Nephron (organoid): ENCODE results near the gene ZWILCH.

Experiments
- H3K27ac Mint-ChIP-seq, 3 experiments: 2 replicates each; pipeline ENCODE4 v1.8.0; 2020; ENCODE audit warnings: mixed read lengths in 3 of 3, mild to moderate bottlenecking in 2 of 3, moderate library complexity in 1 of 3
- H3K27me3 Mint-ChIP-seq: 2 replicates; pipeline ENCODE4 v1.8.0; 2021; ENCODE audit warnings: low read depth, mild to moderate bottlenecking, moderate library complexity, mixed read lengths
- H3K36me3 Mint-ChIP-seq: 2 replicates; pipeline ENCODE4 v1.8.0; 2020; ENCODE audit warnings: low read depth, mixed read lengths
- H3K4me1 Mint-ChIP-seq: 2 replicates; pipeline ENCODE4 v1.8.0; 2020; ENCODE audit warnings: mixed read lengths
- H3K4me3 Mint-ChIP-seq, 3 experiments: 2 replicates each; pipeline ENCODE4 v1.8.0; 2020; ENCODE audit warnings: mild to moderate bottlenecking in 3 of 3, mixed read lengths in 3 of 3, moderate library complexity in 2 of 3
- H3K9me3 Mint-ChIP-seq: 2 replicates; pipeline ENCODE4 v1.8.0; 2020; ENCODE audit warnings: mixed read lengths
- CTCF ChIP-seq, 3 experiments: fragments of 200-600 bp; sonication (generic); IDR thresholded peaks; one replicate each; pipeline ENCODE4 v1.5.0; 2021; ENCODE audit warnings: antibody characterized with exemption in 3 of 3; ENCODE audit not compliant: unreplicated experiment in 3 of 3

Gene ZWILCH

GRCh38 chr15:66480267-66480666, 24.9 kb upstream of the ZWILCH start:
- Mint-ChIP-seq H3K36me3 (peaks cover 16% of the 10 kb centered on the region), H3K4me3 (no peak overlapping the region), H3K27me3 (no peaks in the 10 kb centered on the region), H3K27ac (no peak overlapping the region), H3K9me3 (no peaks in the 10 kb centered on the region), H3K4me1 (peaks cover 5% of the 10 kb centered on the region)
- no peak for TF ChIP-seq CTCF (IDR thresholded peaks at IDR 0.05; ENCODE audit: unreplicated experiment in 3 of 3)

- no peak for TF ChIP-seq CTCF (IDR thresholded peaks at IDR 0.05; ENCODE audit: unreplicated experiment in 3 of 3)
- H3K4me3 Mint-ChIP-seq, result no peak overlapping the region
- no peak overlapping the region for H3K27ac Mint-ChIP-seq
- H3K36me3 Mint-ChIP-seq, result peaks cover 16% of the 10 kb centered on the region
- no peaks in the 10 kb centered on the region for H3K9me3 Mint-ChIP-seq
- H3K4me1 Mint-ChIP-seq, result no peaks in the 10 kb centered on the region
- H3K27me3 Mint-ChIP-seq, result no peaks in the 10 kb centered on the region
Observed at GRCh38 chr15:66481107-66481856, 23.8 kb upstream of the ZWILCH start.

GRCh38 chr15:66482539-66482938, 22.6 kb upstream of the ZWILCH start:
- H3K4me3 Mint-ChIP-seq, result no peak overlapping the region
- H3K27me3 Mint-ChIP-seq, result no peaks in the 10 kb centered on the region
- H3K9me3 Mint-ChIP-seq, result no peaks in the 10 kb centered on the region
- peaks cover 20% of the 10 kb centered on the region for H3K36me3 Mint-ChIP-seq
- no peaks in the 10 kb centered on the region for H3K4me1 Mint-ChIP-seq
- no peak for TF ChIP-seq CTCF (IDR thresholded peaks at IDR 0.05; ENCODE audit: unreplicated experiment in 3 of 3)
- no peak overlapping the region for H3K27ac Mint-ChIP-seq

- H3K36me3 Mint-ChIP-seq, result peaks cover 26% of the 10 kb centered on the region
- H3K4me1 Mint-ChIP-seq, result no peaks in the 10 kb centered on the region
- TF ChIP-seq CTCF (IDR thresholded peaks at IDR 0.05; ENCODE audit: unreplicated experiment in 3 of 3), result no peak
- no peaks in the 10 kb centered on the region for H3K9me3 Mint-ChIP-seq
- H3K4me3 Mint-ChIP-seq, result no peak overlapping the region
- no peak overlapping the region for H3K27ac Mint-ChIP-seq
- no peaks in the 10 kb centered on the region for H3K27me3 Mint-ChIP-seq
Observed at GRCh38 chr15:66483131-66483566, 22.0 kb upstream of the ZWILCH start.

GRCh38 chr15:66484539-66485112, 20.5 kb upstream of the ZWILCH start:
- Mint-ChIP-seq H3K9me3 (no peaks in the 10 kb centered on the region), H3K27ac (no peak overlapping the region), H3K4me3 (no peak overlapping the region), H3K27me3 (no peaks in the 10 kb centered on the region), H3K4me1 (no peaks in the 10 kb centered on the region), H3K36me3 (peaks cover 33% of the 10 kb centered on the region)
- TF ChIP-seq CTCF (IDR thresholded peaks at IDR 0.05; ENCODE audit: unreplicated experiment in 3 of 3), result no peak

- no peaks in the 10 kb centered on the region for H3K27me3 Mint-ChIP-seq
- H3K36me3 Mint-ChIP-seq, result peaks cover 35% of the 10 kb centered on the region
- no peaks in the 10 kb centered on the region for H3K9me3 Mint-ChIP-seq
Observed at GRCh38 chr15:66486887-66487286, 18.2 kb upstream of the ZWILCH start.

More at GRCh38 chr15:66486887-66487286, 18.2 kb upstream of the ZWILCH start:
- H3K27ac Mint-ChIP-seq, result no peak overlapping the region
- TF ChIP-seq CTCF (IDR thresholded peaks at IDR 0.05; ENCODE audit: unreplicated experiment in 3 of 3), result no peak
- H3K4me1 Mint-ChIP-seq, result no peaks in the 10 kb centered on the region
- no peak overlapping the region for H3K4me3 Mint-ChIP-seq
